HG03575 (cell line): Measurements from ENCODE around the gene RFC3.

Experiments
- ATAC-seq: cut with Tn5 transposase; IDR thresholded peaks from one replicate; pipeline ENCODE4 v1.9.1; 2021; ENCODE audit not compliant: unreplicated experiment, insufficient number of reproducible peaks, low FRiP score; ENCODE audit errors: extremely low read depth

Gene RFC3

GRCh38 chr13:33859691-33860303 is 41.8 kb downstream of the RFC3 start:
- ATAC-seq = no peak

GRCh38 chr13:33860526-33860925 is 42.6 kb downstream of the RFC3 start:
- ATAC-seq = no peak

- no peak for ATAC-seq
Measured at GRCh38 chr13:33862016-33862415, 44.1 kb downstream of the RFC3 start.

- ATAC-seq = no peak
Measured at GRCh38 chr13:33863188-33863789, 45.3 kb downstream of the RFC3 start.

GRCh38 chr13:33865945-33866344 is 48.0 kb downstream of the RFC3 start:
- peak; percentile 47 for ATAC-seq

GRCh38 chr13:33867472-33867871 is 49.5 kb downstream of the RFC3 start:
- no peak for ATAC-seq

GRCh38 chr13:33868343-33868994 is 50.5 kb downstream of the RFC3 start:
- no peak for ATAC-seq

- ATAC-seq = no peak
Measured at GRCh38 chr13:33869005-33869404, 51.1 kb downstream of the RFC3 start.

GRCh38 chr13:33870046-33870668 is 52.2 kb downstream of the RFC3 start:
- ATAC-seq = no peak

- no peak for ATAC-seq
Measured at GRCh38 chr13:33871207-33872004, 53.5 kb downstream of the RFC3 start.

- no peak for ATAC-seq
Measured at GRCh38 chr13:33872005-33872351, 54.0 kb downstream of the RFC3 start.

GRCh38 chr13:33873251-33873908 is 55.4 kb downstream of the RFC3 start:
- ATAC-seq = no peak

GRCh38 chr13:33874871-33875270 is 56.9 kb downstream of the RFC3 start:
- no peak for ATAC-seq

- no peak for ATAC-seq
Measured at GRCh38 chr13:33875618-33876401, 57.9 kb downstream of the RFC3 start.

GRCh38 chr13:33876716-33877394 is 58.9 kb downstream of the RFC3 start:
- ATAC-seq = no peak

- ATAC-seq = no peak
Measured at GRCh38 chr13:33879118-33879517, 61.2 kb downstream of the RFC3 start.

GRCh38 chr13:33882804-33883203 is 64.9 kb downstream of the RFC3 start:
- no peak for ATAC-seq
